Measurements from ENCODE around the gene SMDT1. TPM values are rescaled to one million over a fixed set of nuclear protein-coding genes. Genes with fewer than 3 reads are reported as not detected.
"Not testable (repeated sequence)": the region's sequence is repeated elsewhere in the genome, so short reads cannot be mapped to it uniquely, and the experiment has no call there.

The SMDT1 gene
- total and polyA plus RNA-seq, 5 experiments from 2014 or later = 86.6 to 294 (median 152) TPM

DNA sequence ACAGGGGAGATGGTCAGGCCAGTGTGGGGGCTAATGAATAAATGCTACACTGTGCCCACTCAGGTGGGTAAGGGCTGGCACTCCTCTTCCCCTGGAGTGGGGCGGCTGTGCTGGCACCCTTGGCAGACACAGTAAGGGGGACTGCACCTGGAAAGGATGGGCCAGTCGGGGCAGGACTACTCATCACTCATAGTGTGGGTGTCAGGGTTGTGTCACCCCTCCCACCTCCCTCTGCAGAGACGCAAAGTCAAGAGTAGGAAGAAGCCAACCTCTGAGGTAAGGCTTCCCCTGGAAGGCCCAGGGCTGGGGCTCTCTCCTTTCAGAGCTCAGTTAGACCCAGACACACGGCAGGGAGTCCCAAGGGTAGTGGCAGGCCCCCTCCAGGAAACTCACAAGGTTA, 44.0 kb downstream of the SMDT1 start:
- POLR2A ChIA-PET, H3K27ac Mint-ChIP-seq, DNase-seq, H3K9me3 Mint-ChIP-seq, H3K4me3 Mint-ChIP-seq, H3K27me3 Mint-ChIP-seq, ATAC-seq, H3K36me3 Mint-ChIP-seq: not testable (repeated sequence)
- peaks cover 21 to 37% (median 33%) of the 10 kb centered on the region in 4 donors for H3K4me1 Mint-ChIP-seq

DNA sequence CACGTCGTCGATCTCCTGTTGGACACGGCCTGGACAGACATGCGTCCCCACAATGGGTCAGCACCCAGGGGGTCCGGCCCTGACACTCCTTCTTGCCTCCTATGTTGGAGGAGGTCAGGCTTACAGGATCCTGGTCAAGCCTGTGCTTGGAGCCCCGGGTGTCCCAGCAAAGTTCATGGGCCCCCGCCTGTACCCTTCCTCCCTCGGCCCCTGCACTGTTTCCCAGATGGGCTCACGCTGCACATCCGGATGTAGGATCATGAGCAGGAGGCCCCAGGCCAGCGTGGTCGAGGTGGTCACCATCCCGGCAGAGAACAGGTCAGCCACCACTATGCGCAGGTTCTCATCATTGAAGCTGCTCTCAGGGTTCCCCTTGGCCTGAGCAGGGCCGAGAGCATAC, 48.1 kb downstream of the SMDT1 start:
- POLR2A ChIA-PET = no interaction called here
- Mint-ChIP-seq H3K36me3 (peaks cover 0 to 3% (median 0%) of the 10 kb centered on the region in 3 donors), H3K27me3 (no peaks in the 10 kb centered on the region), H3K27ac (no peak overlapping the region), H3K4me1 (peaks cover 0 to 7% (median 3%) of the 10 kb centered on the region in 4 donors), H3K9me3 (no peaks in the 10 kb centered on the region), H3K4me3 (no peak overlapping the region)
- DNase-seq = no peak
- ATAC-seq = no peak

DNA sequence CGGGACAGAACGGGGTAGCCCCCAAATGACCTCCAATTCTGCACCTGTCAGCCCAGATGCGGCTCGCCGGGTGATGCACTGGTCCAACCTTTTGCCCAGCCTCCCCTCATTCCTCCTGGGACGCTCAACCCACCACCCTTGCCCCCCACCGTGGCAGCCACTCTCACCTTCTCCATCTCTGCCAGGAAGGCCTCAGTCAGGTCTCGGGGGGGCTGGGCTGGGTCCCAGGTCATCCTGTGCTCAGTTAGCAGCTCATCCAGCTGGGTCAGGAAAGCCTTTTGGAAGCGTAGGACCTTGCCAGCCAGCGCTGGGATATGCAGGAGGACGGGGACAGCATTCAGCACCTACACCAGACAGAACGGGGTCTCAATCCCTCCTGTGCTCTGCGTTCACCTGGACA, 48.5 kb downstream of the SMDT1 start:
- DNase-seq, ATAC-seq, H3K9me3 Mint-ChIP-seq, H3K4me3 Mint-ChIP-seq, H3K27me3 Mint-ChIP-seq, H3K36me3 Mint-ChIP-seq, H3K4me1 Mint-ChIP-seq, POLR2A ChIA-PET: not testable (repeated sequence)
- H3K27ac Mint-ChIP-seq = peak overlapping the region in 1 of 10 donors; percentile 24

DNA sequence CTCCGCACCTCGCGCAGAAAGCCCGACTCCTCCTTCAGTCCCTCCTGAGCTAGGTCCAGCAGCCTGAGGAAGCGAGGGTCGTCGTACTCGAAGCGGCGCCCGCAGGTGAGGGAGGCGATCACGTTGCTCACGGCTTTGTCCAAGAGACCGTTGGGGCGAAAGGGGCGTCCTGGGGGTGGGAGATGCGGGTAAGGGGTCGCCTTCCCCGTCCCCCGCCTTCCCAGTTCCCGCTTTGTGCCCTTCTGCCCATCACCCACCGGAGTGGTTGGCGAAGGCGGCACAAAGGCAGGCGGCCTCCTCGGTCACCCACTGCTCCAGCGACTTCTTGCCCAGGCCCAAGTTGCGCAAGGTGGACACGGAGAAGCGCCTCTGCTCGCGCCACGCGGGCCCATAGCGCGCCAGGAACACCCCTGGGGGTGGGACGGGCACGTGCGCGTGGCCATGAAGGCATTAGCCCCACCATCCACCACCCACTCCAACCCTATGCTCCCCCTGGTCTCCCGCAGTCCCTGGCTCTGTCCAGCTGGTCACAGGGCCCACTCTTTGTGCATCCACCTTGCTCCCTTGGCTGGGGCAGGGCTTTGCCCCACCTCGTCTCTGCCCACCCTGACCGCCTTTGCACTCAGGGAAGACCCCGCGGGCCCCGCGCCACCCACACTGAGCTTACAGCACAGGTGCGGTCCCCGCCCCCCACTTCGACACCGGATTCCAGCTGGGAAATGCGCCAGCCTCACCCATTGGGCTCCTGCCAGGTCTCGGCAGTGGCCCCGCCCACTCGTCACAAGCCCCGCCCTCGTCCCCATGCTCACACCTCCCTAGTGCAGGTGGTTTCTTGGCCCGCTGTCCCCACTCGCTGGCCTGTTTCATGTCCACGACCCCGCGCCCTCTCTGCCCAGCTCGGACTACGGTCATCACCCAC, 49.5 kb downstream of the SMDT1 start:
- DNase-seq, H3K9me3 Mint-ChIP-seq, H3K4me3 Mint-ChIP-seq, H3K4me1 Mint-ChIP-seq, H3K36me3 Mint-ChIP-seq, ATAC-seq, H3K27me3 Mint-ChIP-seq: not testable (repeated sequence)
- POLR2A ChIA-PET = interaction anchor here (0.5 kb wide), 1 partner anchor 144 kb away, joined by 3 read pairs; no protein-coding TSS in a partner anchor
- peak overlapping the region in 2 of 10 donors; percentile 74 to 83 for H3K27ac Mint-ChIP-seq

DNA sequence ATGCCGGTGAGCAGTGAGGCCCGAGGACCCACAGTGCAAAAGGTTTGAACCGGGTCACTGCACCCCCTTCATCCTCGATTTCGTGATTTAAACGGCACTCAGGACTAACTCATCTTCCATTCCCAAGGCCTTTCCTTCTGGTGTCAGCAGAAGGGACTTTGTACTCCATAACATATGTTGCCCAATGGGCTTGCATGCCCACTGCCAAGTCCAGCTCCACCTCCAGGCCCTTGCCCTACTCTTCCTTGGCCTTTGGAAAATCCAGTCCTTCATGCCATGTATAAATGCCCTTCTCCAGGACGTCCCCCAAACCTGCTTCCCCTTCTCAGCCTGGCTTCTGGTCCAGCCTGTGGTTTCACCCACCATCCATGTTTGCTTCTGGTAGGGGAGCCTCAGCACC, 50.7 kb downstream of the SMDT1 start:
- H3K4me3 Mint-ChIP-seq, POLR2A ChIA-PET, H3K36me3 Mint-ChIP-seq, H3K9me3 Mint-ChIP-seq, DNase-seq, H3K27me3 Mint-ChIP-seq, ATAC-seq, H3K4me1 Mint-ChIP-seq: not testable (repeated sequence)
- peak overlapping the region in 2 of 10 donors; percentile 43 to 70 for H3K27ac Mint-ChIP-seq

DNA sequence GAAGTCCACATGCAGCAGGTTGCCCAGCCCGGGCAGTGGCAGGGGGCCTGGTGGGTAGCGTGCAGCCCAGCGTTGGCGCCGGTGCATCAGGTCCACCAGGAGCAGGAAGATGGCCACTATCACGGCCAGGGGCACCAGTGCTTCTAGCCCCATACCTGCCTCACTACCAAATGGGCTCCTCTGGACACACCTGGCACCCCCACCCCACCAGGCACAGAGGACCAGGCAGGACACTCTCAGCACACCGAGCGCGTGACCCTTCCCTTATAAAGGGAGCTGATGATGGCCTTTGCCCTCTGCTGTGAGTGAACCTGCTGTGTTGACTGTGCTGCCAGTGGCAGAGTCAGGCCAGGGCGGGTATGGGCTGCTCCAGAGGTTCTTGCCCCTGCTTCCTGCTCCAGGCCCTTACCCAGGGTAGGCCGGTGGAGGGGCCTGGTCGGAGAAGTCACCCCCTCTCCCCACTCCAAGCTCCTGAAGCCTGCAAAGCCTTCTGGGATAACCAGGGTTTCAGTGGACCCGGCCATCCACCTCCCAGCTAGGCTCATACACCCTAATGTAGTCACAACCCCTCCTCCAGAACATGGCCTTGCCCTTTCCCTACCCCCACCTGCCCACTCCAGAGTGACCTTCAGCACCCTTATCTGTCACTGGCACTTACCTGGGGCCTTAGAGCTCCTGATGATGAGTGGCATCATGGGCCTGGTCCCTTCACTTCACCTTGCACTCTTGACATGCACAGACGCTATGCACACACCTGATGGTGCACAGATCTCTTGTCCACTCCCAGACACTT, 51.3 kb downstream of the SMDT1 start, which contains the start of gene CYP2D6:
Gene CYP2D6, minus strand, starts transcription at position 172 of the 793 bp plus-strand sequence. Its CDS starts 19 bp downstream, at position 153.
- H3K4me1 Mint-ChIP-seq, H3K9me3 Mint-ChIP-seq, DNase-seq, H3K27me3 Mint-ChIP-seq, H3K4me3 Mint-ChIP-seq, H3K36me3 Mint-ChIP-seq, ATAC-seq: not testable (repeated sequence)
- POLR2A ChIA-PET = interaction anchor here (1.1 kb wide), 1 partner anchor 40 kb away, joined by 4 read pairs; the partner anchor contains the start of gene NDUFA6
- peak within 1 kb of the TSS in 5 of 10 donors; percentile 35 to 83 (median 70) for H3K27ac Mint-ChIP-seq

DNA sequence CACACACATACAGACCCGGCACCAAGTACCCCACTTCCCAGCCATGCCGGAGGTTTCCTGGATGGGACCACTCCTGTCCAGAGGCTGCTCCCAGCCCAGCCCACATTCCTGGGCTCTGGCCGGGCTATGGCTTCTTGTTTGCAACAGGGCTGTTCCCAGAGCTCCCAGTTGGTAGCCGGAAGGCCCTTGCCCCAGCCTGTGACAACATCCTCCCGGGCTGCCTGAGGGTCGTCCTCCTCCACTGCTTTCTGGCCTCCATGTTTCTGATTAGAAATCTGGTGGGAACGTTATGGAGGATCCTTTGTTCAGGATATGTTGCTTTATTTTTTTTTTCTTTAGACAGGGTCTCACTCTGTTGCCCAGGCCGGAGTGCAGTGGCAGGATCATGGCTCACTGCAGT, 52.1 kb downstream of the SMDT1 start:
- no peaks in the 10 kb centered on the region for H3K9me3 Mint-ChIP-seq
- no peaks in the 10 kb centered on the region for H3K36me3 Mint-ChIP-seq
- no peak overlapping the region for H3K4me3 Mint-ChIP-seq
- peak overlapping the region in 3 of 10 donors; percentile 34 to 67 (median 35) for H3K27ac Mint-ChIP-seq
- ATAC-seq (no peak), DNase-seq (no peak)
- no peaks in the 10 kb centered on the region for H3K27me3 Mint-ChIP-seq
- POLR2A ChIA-PET = interaction anchor here (1.1 kb wide), 1 partner anchor 41 kb away, joined by 4 read pairs; the partner anchor contains the start of gene NDUFA6
- peaks cover 0 to 5% (median 3%) of the 10 kb centered on the region in 4 donors for H3K4me1 Mint-ChIP-seq

DNA sequence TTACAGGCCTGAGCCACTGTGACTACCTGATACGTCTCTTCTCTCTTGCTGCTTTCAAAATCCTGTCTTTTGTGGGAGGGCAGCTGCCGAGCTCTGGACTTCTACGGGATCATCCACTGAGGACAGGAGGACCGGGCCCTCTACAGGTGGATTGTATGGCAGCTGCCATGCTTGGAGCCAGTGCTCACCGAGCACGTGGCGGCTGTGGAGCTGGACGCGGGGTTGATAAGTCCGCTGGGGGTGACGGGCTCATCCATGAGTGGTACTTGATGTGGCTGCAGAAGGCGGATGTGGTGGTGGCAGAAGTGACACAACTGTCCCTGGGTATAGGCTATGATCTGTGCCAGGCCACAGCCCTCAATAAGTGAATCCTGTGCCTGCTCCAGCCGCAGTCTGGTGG, 53.0 kb downstream of the SMDT1 start:
- Mint-ChIP-seq H3K4me1 (peaks cover 0 to 5% (median 3%) of the 10 kb centered on the region in 4 donors), H3K4me3 (no peak overlapping the region), H3K9me3 (no peaks in the 10 kb centered on the region), H3K27ac (peak overlapping the region in 1 of 10 donors; percentile 16), H3K27me3 (no peaks in the 10 kb centered on the region), H3K36me3 (no peaks in the 10 kb centered on the region)
- no peak for ATAC-seq
- POLR2A ChIA-PET = interaction anchor here (1.0 kb wide), 1 partner anchor 307 kb away, joined by 3 read pairs; no protein-coding TSS in a partner anchor
- no peak for DNase-seq

Other genes with a start within 250 kb of the SMDT1 start
- gene SREBF2, start 246.6 kb upstream of the SMDT1 start, total RNA-seq = 100 to 1,000 TPM; 106 TPM
- gene SREBF2, start 246.6 kb upstream of the SMDT1 start, polyA plus RNA-seq = 10 to 100 TPM; 16.3 to 21.9 (median 18.2) TPM
- under 1 TPM in 1 of 2 experiments, not detected in 1; 0.44 TPM for gene SHISA8, start 164.6 kb upstream of the SMDT1 start, total RNA-seq
- not detected for gene SHISA8, start 164.6 kb upstream of the SMDT1 start, polyA plus RNA-seq
- 10 to 100 TPM; 16.8 to 18.3 TPM for gene TNFRSF13C, start 152.9 kb upstream of the SMDT1 start, total RNA-seq
- gene TNFRSF13C, start 152.9 kb upstream of the SMDT1 start, polyA plus RNA-seq = under 1 TPM; 0.29 to 0.82 (median 0.56) TPM
- 1 to 10 TPM; 3.2 to 3.6 TPM for gene CENPM, start 132.5 kb upstream of the SMDT1 start, total RNA-seq
- gene CENPM, start 132.5 kb upstream of the SMDT1 start, polyA plus RNA-seq = 1 to 10 TPM; 2.1 to 7.2 (median 2.3) TPM
- gene SEPTIN3, start 110.3 kb upstream of the SMDT1 start, total RNA-seq = under 1 TPM in 1 of 2 experiments, not detected in 1; 0.18 TPM
- not detected for gene SEPTIN3, start 110.3 kb upstream of the SMDT1 start, polyA plus RNA-seq
- 1 to 10 TPM; 4.5 to 4.6 TPM for gene WBP2NL, start 80.9 kb upstream of the SMDT1 start, total RNA-seq
- 1 to 10 TPM in 1 of 3 donors, under 1 TPM in 2; 0.25 to 1.4 (median 0.57) TPM for gene WBP2NL, start 80.9 kb upstream of the SMDT1 start, polyA plus RNA-seq
- gene NAGA, start 8.9 kb upstream of the SMDT1 start, total RNA-seq = 1 to 10 TPM; 7.8 to 9.1 TPM
- gene NAGA, start 8.9 kb upstream of the SMDT1 start, polyA plus RNA-seq = 10 to 100 TPM in 2 of 3 donors, 1 to 10 TPM in 1; 8.2 to 11.2 (median 10.2) TPM
- 1 to 10 TPM in 1 of 2 experiments, under 1 TPM in 1; 0.74 to 1.6 TPM for gene PHETA2, start 5.5 kb upstream of the SMDT1 start, total RNA-seq
- under 1 TPM; 0.08 to 0.17 (median 0.13) TPM for gene PHETA2, start 5.5 kb upstream of the SMDT1 start, polyA plus RNA-seq
- gene NDUFA6, start 11.1 kb downstream of the SMDT1 start, total RNA-seq = 10 to 100 TPM; 41.0 to 41.1 TPM
- 100 to 1,000 TPM; 106 to 137 (median 115) TPM for gene NDUFA6, start 11.1 kb downstream of the SMDT1 start, polyA plus RNA-seq
- 1 to 10 TPM; 9.2 to 9.6 TPM for gene CYP2D6, start 51.1 kb downstream of the SMDT1 start, total RNA-seq
- under 1 TPM in 1 of 3 donors, not detected in 2; 0.12 TPM for gene CYP2D6, start 51.1 kb downstream of the SMDT1 start, polyA plus RNA-seq
- gene TCF20, start 191.0 kb downstream of the SMDT1 start, total RNA-seq = 100 to 1,000 TPM in 1 of 2 experiments, 10 to 100 TPM in 1; 98.2 to 109 TPM
- gene TCF20, start 191.0 kb downstream of the SMDT1 start, polyA plus RNA-seq = 1 to 10 TPM; 1.3 to 3.4 (median 2.4) TPM